K562 (cell line): ENCODE measurements around the gene OPCML.

Source experiments
- CTCF ChIP-seq, 3 experiments: IDR thresholded peaks in 2 of 3; conservative IDR thresholded peaks in 1 of 3; 2 replicates each; pipeline ENCODE4 v1.5.1; 2011 to 2012; ENCODE audit warnings: low read length in 3 of 3, mild to moderate bottlenecking in 3 of 3, control low read depth in 2 of 3, improper control_type of control experiment in 1 of 3, inconsistent platforms in 1 of 3, low read depth in 1 of 3, mixed read lengths in 1 of 3, moderate library complexity in 1 of 3; ENCODE audit not compliant: insufficient read depth in 2 of 3
- EZH2 ChIP-seq: IDR thresholded peaks from 2 replicates; pipeline ENCODE4 v1.6.1; 2012; ENCODE audit warnings: low read depth, mild to moderate bottlenecking, inconsistent platforms, low read length, borderline replicate concordance
- FOXO4 ChIP-seq: fragments of 450-650 bp; formaldehyde crosslinking; IDR thresholded peaks from 2 replicates; pipeline ENCODE4 v1.4.0; 2020; ENCODE audit warnings: mild to moderate bottlenecking, moderate library complexity
- KDM1A ChIP-seq, 2 experiments: fragments of 450-650 bp; IDR thresholded peaks; 2 replicates each; pipeline ENCODE4 v1.6.1; 2016; ENCODE audit warnings: mild to moderate bottlenecking in 2 of 2
- KDM5B ChIP-seq: fragments of 200-600 bp; sonication (generic); IDR thresholded peaks from 2 replicates; pipeline ENCODE4 v1.6.1; 2012; ENCODE audit warnings: low read depth, mild to moderate bottlenecking, moderate library complexity, low read length, control low read depth, inconsistent platforms; ENCODE audit not compliant: insufficient replicate concordance
- MTF1 ChIP-seq: fragments of 250-450 bp; sonication (Bioruptor Pico); IDR thresholded peaks from 2 replicates; pipeline ENCODE4 v1.9.0; 2021; ENCODE audit warnings: moderate library complexity, mild to moderate bottlenecking, inconsistent platforms, borderline replicate concordance
- NFE2 ChIP-seq: IDR thresholded peaks from 2 replicates; pipeline ENCODE4 v1.6.1; 2014; ENCODE audit warnings: antibody characterized with exemption, low read depth
- NFIC ChIP-seq: fragments of 450-650 bp; IDR thresholded peaks from 2 replicates; pipeline ENCODE4 v1.6.1; 2017; ENCODE audit warnings: mild to moderate bottlenecking, inconsistent platforms
- SP1 ChIP-seq: sonication (generic); formaldehyde crosslinking; IDR thresholded peaks from 2 replicates; pipeline ENCODE4 v1.8.1; 2022; ENCODE audit warnings: mild to moderate bottlenecking, missing genetic modification reagents
- TCFL5 ChIP-seq: fragments of 250-450 bp; sonication (Bioruptor Pico); conservative IDR thresholded peaks from 2 replicates; pipeline ENCODE4 v1.6.1; 2021; ENCODE audit warnings: mild to moderate bottlenecking, moderate library complexity, matching md5 sums
- THRAP3 ChIP-seq: fragments of 450-650 bp; IDR thresholded peaks from 2 replicates; pipeline ENCODE4 v1.6.1; 2016; ENCODE audit warnings: mild to moderate bottlenecking, inconsistent platforms, borderline replicate concordance
- ZBTB2 ChIP-seq: fragments of 450-650 bp; IDR thresholded peaks from 2 replicates; pipeline ENCODE4 v1.6.1; 2016; ENCODE audit warnings: antibody characterized with exemption
- ZNF124 ChIP-seq: sonication (generic); formaldehyde crosslinking; IDR thresholded peaks from 2 replicates; pipeline ENCODE4 v1.8.1; 2022; ENCODE audit warnings: missing genetic modification reagents
- ZNF184 ChIP-seq: sonication (generic); formaldehyde crosslinking; IDR thresholded peaks from 2 replicates; pipeline ENCODE4 v1.5.0; 2020; ENCODE audit warnings: missing genetic modification reagents

- TF ChIP-seq KDM1A (IDR thresholded peaks at IDR 0.05) (no peak), CTCF (IDR thresholded peaks at IDR 0.05 in 2 of 3, conservative IDR thresholded peaks at IDR 0.05 in 1 of 3; ENCODE audit: insufficient read depth in 2 of 3, low read depth in 1 of 3, low read length in 3 of 3) (no peak), NFIC (no peak), TCFL5 (CRISPR knock-in tag) (no peak), NFE2 (no peak), FOXO4 (CRISPR knock-in tag) (no peak), ZNF184 (CRISPR knock-in tag) (no peak), EZH2 (no peak), SP1 (no peak), KDM5B (no peak), MTF1 (CRISPR knock-in tag) (no peak), THRAP3 (no peak), ZNF124 (no peak), ZBTB2 (no peak)
Measured at GRCh38 chr11:133175103-133175502, 357.2 kb downstream of the OPCML start.
